Measurements from ENCODE around the gene BNC2. TPM values are rescaled to one million over a fixed set of nuclear protein-coding genes. Genes with fewer than 3 reads are reported as not detected.

BNC2 gene
- total RNA-seq, 2 donors from 2014 or later: 16.1 to 16.9 TPM

DNA sequence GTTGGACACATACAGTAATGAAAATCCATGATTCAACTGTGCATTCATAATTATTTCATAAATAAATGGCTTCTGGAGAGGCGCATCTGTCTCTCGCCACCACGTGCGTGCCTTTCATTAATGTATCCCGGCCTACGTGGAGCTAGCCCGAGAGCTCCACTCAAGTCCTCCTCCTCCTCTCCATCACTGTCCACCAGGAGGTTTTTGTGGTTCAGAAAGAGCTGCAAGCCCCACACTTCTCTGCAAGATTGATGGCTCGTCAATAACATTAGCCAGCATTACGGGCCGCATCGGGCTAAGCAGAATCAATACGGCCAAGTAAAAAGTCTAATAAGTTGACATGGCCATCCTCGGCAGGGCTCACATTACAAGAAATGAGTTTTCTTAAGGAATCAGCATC is 499.8 kb downstream of the BNC2 start:
- no peak overlapping the region for H3K4me3 ChIP-seq
- no peak overlapping the region for H3K27ac ChIP-seq
- DNase-seq (ENCODE audit: low spot score) (no peak), ATAC-seq (ENCODE audit: insufficient number of reproducible peaks, low FRiP score, low read depth) (no peak)
- H3K27me3 ChIP-seq (replicated peaks; ENCODE audit: insufficient read depth): no peaks in the 10 kb centered on the region
- H3K9me3 ChIP-seq: no peaks in the 10 kb centered on the region
- TF ChIP-seq, protein P1, sequence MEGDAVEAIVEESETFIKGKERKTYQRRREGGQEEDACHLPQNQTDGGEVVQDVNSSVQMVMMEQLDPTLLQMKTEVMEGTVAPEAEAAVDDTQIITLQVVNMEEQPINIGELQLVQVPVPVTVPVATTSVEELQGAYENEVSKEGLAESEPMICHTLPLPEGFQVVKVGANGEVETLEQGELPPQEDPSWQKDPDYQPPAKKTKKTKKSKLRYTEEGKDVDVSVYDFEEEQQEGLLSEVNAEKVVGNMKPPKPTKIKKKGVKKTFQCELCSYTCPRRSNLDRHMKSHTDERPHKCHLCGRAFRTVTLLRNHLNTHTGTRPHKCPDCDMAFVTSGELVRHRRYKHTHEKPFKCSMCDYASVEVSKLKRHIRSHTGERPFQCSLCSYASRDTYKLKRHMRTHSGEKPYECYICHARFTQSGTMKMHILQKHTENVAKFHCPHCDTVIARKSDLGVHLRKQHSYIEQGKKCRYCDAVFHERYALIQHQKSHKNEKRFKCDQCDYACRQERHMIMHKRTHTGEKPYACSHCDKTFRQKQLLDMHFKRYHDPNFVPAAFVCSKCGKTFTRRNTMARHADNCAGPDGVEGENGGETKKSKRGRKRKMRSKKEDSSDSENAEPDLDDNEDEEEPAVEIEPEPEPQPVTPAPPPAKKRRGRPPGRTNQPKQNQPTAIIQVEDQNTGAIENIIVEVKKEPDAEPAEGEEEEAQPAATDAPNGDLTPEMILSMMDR (IDR thresholded peaks at IDR 0.05): no peak
- H3K4me1 ChIP-seq (ENCODE audit: control insufficient read depth in 1 of 2, low read depth in 2 of 2): no peaks in the 10 kb centered on the region
- no peaks in the 10 kb centered on the region for H3K36me3 ChIP-seq

- Histone ChIP-seq H3K4me1 (ENCODE audit: control insufficient read depth in 1 of 2, low read depth in 2 of 2) (no peaks in the 10 kb centered on the region), H3K9me3 (no peaks in the 10 kb centered on the region), H3K27me3 (replicated peaks; ENCODE audit: insufficient read depth) (no peaks in the 10 kb centered on the region), H3K36me3 (no peaks in the 10 kb centered on the region), H3K27ac (no peak overlapping the region), H3K4me3 (no peak overlapping the region)
- DNase-seq (ENCODE audit: low spot score) (no peak), ATAC-seq (ENCODE audit: insufficient number of reproducible peaks, low FRiP score, low read depth) (no peak)
- TF ChIP-seq, protein P1 (IDR thresholded peaks at IDR 0.05): no peak
Observed at GRCh38 chr9:16369427-16369826, 501.0 kb downstream of the BNC2 start.

- DNase-seq (ENCODE audit: low spot score) (no peak), ATAC-seq (ENCODE audit: insufficient number of reproducible peaks, low FRiP score, low read depth) (no peak)
- Histone ChIP-seq H3K4me1 (ENCODE audit: control insufficient read depth in 1 of 2, low read depth in 2 of 2) (no peaks in the 10 kb centered on the region), H3K4me3 (no peak overlapping the region), H3K36me3 (no peaks in the 10 kb centered on the region), H3K27ac (no peak overlapping the region), H3K27me3 (replicated peaks; ENCODE audit: insufficient read depth) (no peaks in the 10 kb centered on the region), H3K9me3 (no peaks in the 10 kb centered on the region)
- TF ChIP-seq, protein P1 (IDR thresholded peaks at IDR 0.05): no peak
Observed at GRCh38 chr9:16368237-16369087, 502.0 kb downstream of the BNC2 start.

- no peaks in the 10 kb centered on the region for H3K4me1 ChIP-seq (ENCODE audit: control insufficient read depth in 1 of 2, low read depth in 2 of 2)
- no peak for ATAC-seq (ENCODE audit: insufficient number of reproducible peaks, low FRiP score, low read depth)
- H3K36me3 ChIP-seq: no peaks in the 10 kb centered on the region
- TF ChIP-seq, protein P1 (IDR thresholded peaks at IDR 0.05): no peak
- H3K9me3 ChIP-seq: no peaks in the 10 kb centered on the region
- no peak overlapping the region for H3K27ac ChIP-seq
- no peaks in the 10 kb centered on the region for H3K27me3 ChIP-seq (replicated peaks; ENCODE audit: insufficient read depth)
- H3K4me3 ChIP-seq: no peak overlapping the region
- no peak for DNase-seq (ENCODE audit: low spot score)
Observed at GRCh38 chr9:16367605-16368231, 502.8 kb downstream of the BNC2 start.

- Histone ChIP-seq H3K4me1 (ENCODE audit: control insufficient read depth in 1 of 2, low read depth in 2 of 2) (no peaks in the 10 kb centered on the region), H3K4me3 (no peak overlapping the region), H3K36me3 (no peaks in the 10 kb centered on the region), H3K9me3 (no peaks in the 10 kb centered on the region), H3K27ac (no peak overlapping the region), H3K27me3 (replicated peaks; ENCODE audit: insufficient read depth) (no peaks in the 10 kb centered on the region)
- no peak for DNase-seq (ENCODE audit: low spot score)
- ATAC-seq (ENCODE audit: insufficient number of reproducible peaks, low FRiP score, low read depth): no peak
- TF ChIP-seq, protein P1 (IDR thresholded peaks at IDR 0.05): no peak
Observed at GRCh38 chr9:16364347-16364746, 506.1 kb downstream of the BNC2 start.
